ENCODE results near the gene DNAH7. TPM values are rescaled to one million over a fixed set of nuclear protein-coding genes. Genes with fewer than 3 reads are reported as not detected.

DNAH7 gene
- total RNA-seq, 4 donors from 2014 or later, result 0.10 to 1.2 (median 0.27) TPM

Other genes with a start within 250 kb of the DNAH7 start
- 10 to 100 TPM; 23.2 to 47.2 (median 37.6) TPM for gene STK17B, start 102.7 kb upstream of the DNAH7 start, total RNA-seq